ENCODE measurements around the gene FAHD2A. TPM values are rescaled to one million over a fixed set of nuclear protein-coding genes. Genes with fewer than 3 reads are reported as not detected.

Gene FAHD2A
- total and polyA plus RNA-seq, 2 experiments from 2014 or later: 27.6 to 51.0 TPM

DNA sequence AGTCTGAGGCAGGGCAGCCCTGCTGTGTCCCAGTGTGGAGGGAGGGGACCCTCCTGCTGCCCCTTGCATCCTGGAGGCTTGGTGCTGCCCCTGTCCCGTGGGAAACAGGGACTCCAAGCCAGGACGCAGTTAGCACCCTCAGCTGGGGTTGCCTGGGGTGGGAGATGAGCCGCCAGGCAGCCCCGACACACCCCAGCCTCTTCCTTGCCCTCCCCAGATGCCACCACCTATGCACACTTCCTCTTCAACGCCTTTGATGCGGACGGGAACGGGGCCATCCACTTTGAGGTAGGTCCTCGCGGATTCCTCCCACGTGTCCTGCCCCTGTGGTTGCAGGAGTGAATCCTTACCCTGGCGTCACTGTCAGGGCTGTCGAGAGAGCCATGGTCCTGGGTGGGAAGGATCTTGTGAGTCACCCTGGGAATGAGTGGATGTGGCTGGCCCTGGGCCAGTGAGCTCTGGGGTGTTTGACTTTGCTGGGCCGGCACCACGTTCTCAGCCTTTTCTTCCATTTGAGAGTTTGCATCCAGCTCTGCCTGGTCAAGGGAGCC is 27.5 kb upstream of the FAHD2A start:
- Histone ChIP-seq H3K4me3 (no peak overlapping the region), H3K36me3 (ENCODE audit: insufficient read depth) (no peaks in the 10 kb centered on the region), H3K79me2 (replicated peaks; ENCODE audit: insufficient read depth) (no peaks in the 10 kb centered on the region), H3K27me3 (ENCODE audit: insufficient read depth) (no peaks in the 10 kb centered on the region; the same call in 1 of the 2 replicates), H4K20me1 (replicated peaks; ENCODE audit: insufficient read depth) (no peaks in the 10 kb centered on the region), H3K9me2 (ENCODE audit: insufficient read depth) (no peaks in the 10 kb centered on the region), H3K4me1 (ENCODE audit: insufficient read depth) (no peaks in the 10 kb centered on the region; the same call in 1 of the 2 replicates), H3K27ac (ENCODE audit: low read depth) (no peak overlapping the region), H3K4me2 (no peak overlapping the region), H2AFZ (no peak overlapping the region; the same call in 1 of the 2 replicates), H3F3A (replicated peaks; ENCODE audit: low read depth) (no peaks in the 10 kb centered on the region)
- no peak for ATAC-seq
- Mint-ChIP-seq H3K4me1 (peaks cover 15% of the 10 kb centered on the region), H3K9me3 (no peaks in the 10 kb centered on the region), H3K27me3 (ENCODE audit: insufficient read depth, low read depth, poor library complexity) (peaks cover 7% of the 10 kb centered on the region), H3K27ac (no peak overlapping the region), H3K4me3 (no peak overlapping the region), H3K36me3 (ENCODE audit: low read depth) (no peaks in the 10 kb centered on the region)
- TF ChIP-seq NANOG (IDR thresholded peaks at IDR 0.05; ENCODE audit: borderline replicate concordance) (no peak), ZNF114 (CRISPR knock-in tag; IDR thresholded peaks at IDR 0.05) (no peak), STAT1 (IDR thresholded peaks at IDR 0.05; ENCODE audit: unreplicated experiment) (no peak), CREB1 (CRISPR knock-in tag; IDR thresholded peaks at IDR 0.05; ENCODE audit: low read depth) (no peak), ZNF331 (CRISPR knock-in tag; IDR thresholded peaks at IDR 0.05; ENCODE audit: low read depth) (no peak), EZH2phosphoT487 (IDR thresholded peaks at IDR 0.05; ENCODE audit: unreplicated experiment) (no peak), EZH2 (IDR thresholded peaks at IDR 0.05; ENCODE audit: low read depth, unreplicated experiment) (no peak), POLR2AphosphoS5 (IDR thresholded peaks at IDR 0.05; ENCODE audit: low read depth) (no peak)
- TF ChIP-seq, protein P1, sequence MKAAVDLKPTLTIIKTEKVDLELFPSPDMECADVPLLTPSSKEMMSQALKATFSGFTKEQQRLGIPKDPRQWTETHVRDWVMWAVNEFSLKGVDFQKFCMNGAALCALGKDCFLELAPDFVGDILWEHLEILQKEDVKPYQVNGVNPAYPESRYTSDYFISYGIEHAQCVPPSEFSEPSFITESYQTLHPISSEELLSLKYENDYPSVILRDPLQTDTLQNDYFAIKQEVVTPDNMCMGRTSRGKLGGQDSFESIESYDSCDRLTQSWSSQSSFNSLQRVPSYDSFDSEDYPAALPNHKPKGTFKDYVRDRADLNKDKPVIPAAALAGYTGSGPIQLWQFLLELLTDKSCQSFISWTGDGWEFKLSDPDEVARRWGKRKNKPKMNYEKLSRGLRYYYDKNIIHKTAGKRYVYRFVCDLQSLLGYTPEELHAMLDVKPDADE (IDR thresholded peaks at IDR 0.05): no peak
- TF ChIP-seq, protein P2, sequence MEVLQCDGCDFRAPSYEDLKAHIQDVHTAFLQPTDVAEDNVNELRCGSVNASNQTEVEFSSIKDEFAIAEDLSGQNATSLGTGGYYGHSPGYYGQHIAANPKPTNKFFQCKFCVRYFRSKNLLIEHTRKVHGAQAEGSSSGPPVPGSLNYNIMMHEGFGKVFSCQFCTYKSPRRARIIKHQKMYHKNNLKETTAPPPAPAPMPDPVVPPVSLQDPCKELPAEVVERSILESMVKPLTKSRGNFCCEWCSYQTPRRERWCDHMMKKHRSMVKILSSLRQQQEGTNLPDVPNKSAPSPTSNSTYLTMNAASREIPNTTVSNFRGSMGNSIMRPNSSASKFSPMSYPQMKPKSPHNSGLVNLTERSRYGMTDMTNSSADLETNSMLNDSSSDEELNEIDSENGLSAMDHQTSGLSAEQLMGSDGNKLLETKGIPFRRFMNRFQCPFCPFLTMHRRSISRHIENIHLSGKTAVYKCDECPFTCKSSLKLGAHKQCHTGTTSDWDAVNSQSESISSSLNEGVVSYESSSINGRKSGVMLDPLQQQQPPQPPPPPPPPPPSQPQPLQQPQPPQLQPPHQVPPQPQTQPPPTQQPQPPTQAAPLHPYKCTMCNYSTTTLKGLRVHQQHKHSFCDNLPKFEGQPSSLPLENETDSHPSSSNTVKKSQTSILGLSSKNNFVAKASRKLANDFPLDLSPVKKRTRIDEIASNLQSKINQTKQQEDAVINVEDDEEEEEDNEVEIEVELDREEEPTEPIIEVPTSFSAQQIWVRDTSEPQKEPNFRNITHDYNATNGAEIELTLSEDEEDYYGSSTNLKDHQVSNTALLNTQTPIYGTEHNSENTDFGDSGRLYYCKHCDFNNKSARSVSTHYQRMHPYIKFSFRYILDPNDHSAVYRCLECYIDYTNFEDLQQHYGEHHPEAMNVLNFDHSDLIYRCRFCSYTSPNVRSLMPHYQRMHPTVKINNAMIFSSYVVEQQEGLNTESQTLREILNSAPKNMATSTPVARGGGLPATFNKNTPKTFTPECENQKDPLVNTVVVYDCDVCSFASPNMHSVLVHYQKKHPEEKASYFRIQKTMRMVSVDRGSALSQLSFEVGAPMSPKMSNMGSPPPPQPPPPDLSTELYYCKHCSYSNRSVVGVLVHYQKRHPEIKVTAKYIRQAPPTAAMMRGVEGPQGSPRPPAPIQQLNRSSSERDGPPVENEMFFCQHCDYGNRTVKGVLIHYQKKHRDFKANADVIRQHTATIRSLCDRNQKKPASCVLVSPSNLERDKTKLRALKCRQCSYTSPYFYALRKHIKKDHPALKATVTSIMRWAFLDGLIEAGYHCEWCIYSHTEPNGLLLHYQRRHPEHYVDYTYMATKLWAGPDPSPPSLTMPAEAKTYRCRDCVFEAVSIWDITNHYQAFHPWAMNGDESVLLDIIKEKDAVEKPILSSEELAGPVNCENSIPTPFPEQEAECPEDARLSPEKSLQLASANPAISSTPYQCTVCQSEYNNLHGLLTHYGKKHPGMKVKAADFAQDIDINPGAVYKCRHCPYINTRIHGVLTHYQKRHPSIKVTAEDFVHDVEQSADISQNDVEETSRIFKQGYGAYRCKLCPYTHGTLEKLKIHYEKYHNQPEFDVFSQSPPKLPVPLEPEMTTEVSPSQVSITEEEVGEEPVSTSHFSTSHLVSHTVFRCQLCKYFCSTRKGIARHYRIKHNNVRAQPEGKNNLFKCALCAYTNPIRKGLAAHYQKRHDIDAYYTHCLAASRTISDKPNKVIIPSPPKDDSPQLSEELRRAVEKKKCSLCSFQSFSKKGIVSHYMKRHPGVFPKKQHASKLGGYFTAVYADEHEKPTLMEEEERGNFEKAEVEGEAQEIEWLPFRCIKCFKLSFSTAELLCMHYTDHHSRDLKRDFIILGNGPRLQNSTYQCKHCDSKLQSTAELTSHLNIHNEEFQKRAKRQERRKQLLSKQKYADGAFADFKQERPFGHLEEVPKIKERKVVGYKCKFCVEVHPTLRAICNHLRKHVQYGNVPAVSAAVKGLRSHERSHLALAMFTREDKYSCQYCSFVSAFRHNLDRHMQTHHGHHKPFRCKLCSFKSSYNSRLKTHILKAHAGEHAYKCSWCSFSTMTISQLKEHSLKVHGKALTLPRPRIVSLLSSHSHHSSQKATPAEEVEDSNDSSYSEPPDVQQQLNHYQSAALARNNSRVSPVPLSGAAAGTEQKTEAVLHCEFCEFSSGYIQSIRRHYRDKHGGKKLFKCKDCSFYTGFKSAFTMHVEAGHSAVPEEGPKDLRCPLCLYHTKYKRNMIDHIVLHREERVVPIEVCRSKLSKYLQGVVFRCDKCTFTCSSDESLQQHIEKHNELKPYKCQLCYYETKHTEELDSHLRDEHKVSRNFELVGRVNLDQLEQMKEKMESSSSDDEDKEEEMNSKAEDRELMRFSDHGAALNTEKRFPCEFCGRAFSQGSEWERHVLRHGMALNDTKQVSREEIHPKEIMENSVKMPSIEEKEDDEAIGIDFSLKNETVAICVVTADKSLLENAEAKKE (CRISPR knock-in tag; IDR thresholded peaks at IDR 0.05): no peak
- no peak for DNase-seq (ENCODE audit: low spot score)

Measured in GM23338 (cell line).